ENCODE data around the gene SKOR1.

SKOR1 gene

GRCh38 chr15:67854358-67854757, 29.0 kb downstream of the SKOR1 start:
- DNase-seq, result no peak

- DNase-seq, result no peak
These were observed 30.5 kb downstream of the SKOR1 start for GRCh38 chr15:67855842-67856241.

DNA sequence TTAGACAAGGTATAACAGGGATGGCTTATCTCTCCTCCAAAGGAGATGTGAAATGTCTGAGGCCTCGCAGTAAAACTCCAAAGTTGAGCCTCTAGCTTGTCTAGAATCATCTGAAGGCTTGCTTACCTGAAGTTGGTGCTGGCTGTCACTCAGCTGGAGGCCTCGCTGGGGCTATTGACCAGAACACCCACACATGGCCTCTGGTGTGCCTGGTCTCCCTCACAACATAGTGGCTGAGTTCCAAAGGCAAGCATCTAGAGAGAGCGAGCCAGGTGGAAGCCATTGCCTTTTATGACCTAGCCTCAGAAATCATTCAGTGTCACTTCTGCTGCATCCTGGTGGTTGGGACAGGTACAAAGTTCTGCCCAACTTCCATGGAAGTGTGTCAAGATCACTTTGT, 31.9 kb downstream of the SKOR1 start:
- no peak for DNase-seq

GRCh38 chr15:67859331-67859946, 34.1 kb downstream of the SKOR1 start:
- no peak for DNase-seq

- no peak for DNase-seq
These were observed 36.7 kb downstream of the SKOR1 start for GRCh38 chr15:67861983-67862382.

GRCh38 chr15:67862750-67863441, 37.6 kb downstream of the SKOR1 start:
- DNase-seq, result no peak

GRCh38 chr15:67863442-67863987, 38.2 kb downstream of the SKOR1 start:
- peak; percentile 51 for DNase-seq

GRCh38 chr15:67865331-67865730, 40.0 kb downstream of the SKOR1 start:
- DNase-seq, result no peak

DNA sequence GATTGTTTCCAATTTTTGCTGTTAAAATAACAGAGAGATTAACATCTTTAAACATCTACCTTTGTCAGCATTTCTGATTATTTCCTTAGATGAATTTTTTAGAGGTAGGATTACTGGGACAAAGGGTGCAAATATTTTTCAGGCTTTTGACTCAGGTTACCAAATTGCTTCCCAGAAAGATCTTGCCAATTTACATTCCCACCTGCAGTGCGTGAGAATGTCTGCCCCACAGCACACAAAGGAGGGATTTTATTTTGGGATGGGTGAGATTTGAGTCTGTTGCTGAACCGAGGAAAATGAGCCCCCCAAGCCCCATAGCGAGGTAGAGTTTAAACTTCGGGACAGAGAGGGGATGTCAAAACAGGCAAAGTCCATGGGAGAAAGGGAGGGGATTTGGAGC, 40.5 kb downstream of the SKOR1 start:
- no peak for DNase-seq

- no peak for DNase-seq
These were observed 44.4 kb downstream of the SKOR1 start for GRCh38 chr15:67869701-67870100.

- DNase-seq, result no peak
These were observed 45.6 kb downstream of the SKOR1 start for GRCh38 chr15:67870868-67871408.

DNA sequence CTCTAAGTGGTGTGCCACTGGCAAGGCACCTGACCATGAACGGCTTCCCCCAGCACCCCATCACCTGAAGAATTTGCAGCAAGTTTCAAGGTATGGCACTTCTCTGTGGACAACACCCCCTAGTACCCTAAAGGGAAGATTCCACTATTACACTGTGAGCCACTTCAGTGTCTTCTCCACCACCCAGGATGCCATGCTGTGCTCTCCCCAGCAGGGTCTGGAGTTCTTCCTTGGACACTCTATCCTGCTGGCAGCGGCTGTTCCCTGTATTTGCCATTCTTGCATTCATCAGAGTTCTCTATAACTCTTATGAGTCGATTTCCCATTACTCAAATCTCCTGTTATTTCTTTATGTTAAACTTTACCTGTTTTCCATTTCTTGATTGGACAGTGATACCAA, 48.5 kb downstream of the SKOR1 start:
- DNase-seq, result no peak

DNA sequence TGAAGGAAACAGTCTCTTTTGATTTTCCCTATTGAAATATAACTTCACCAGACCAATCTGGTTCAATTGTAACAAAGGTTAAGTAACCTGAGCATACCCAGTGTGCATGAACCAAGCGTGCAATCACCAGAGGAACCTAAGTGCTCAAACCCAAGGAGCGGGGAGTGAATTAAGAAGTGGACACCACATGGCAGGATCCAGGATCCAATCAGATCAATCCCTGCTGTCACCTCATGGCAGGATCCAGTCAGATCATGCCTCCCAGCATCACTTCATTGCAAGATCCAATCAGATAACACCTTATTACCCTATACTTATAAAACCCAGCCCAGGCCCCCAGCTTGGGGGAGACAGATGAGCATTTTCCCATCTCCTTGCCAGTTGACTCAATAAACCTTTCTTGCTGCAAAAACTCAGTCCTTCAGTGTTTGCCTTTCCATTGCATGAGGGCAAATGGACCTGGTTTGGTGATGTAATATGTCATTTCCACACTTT, 53.5 kb downstream of the SKOR1 start:
- DNase-seq, result no peak

- no peak for DNase-seq
These were observed 54.3 kb downstream of the SKOR1 start for GRCh38 chr15:67879440-67880129.

DNA sequence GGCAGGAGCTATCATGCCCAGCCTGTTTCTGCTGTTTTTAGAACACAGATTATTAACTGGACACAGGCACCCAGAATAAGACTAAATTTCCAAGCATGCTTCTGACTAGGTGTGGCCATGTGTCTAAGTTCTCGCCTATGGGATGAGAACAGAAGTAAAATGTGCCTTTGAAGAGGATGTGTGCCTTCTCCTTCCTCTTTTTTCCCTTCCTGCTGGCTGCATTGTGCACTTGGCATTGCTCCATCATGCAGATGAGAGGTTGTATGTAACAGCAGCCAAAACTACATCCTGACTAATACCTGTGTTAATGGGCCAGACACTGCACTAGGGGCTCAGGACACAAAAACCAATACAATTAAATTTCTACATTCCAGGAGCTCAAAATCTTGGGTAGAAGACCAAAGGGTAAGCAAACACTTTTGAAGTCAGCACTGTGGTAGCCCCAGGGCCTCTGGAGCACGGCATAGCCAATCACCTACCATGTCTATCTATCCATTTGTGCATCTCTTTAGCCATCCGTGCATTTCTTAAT, 55.4 kb downstream of the SKOR1 start:
- DNase-seq, result no peak

- no peak for DNase-seq
These were observed 57.4 kb downstream of the SKOR1 start for GRCh38 chr15:67882487-67883233.

GRCh38 chr15:67883234-67883773, 58.0 kb downstream of the SKOR1 start:
- no peak for DNase-seq

- DNase-seq, result no peak
These were observed 58.7 kb downstream of the SKOR1 start for GRCh38 chr15:67884009-67884408.
